ENCODE results near the gene SLC12A1.
A peak's percentile ranks its signal among the peaks of the same experiment; 100 is the strongest.

SLC12A1 gene

DNA sequence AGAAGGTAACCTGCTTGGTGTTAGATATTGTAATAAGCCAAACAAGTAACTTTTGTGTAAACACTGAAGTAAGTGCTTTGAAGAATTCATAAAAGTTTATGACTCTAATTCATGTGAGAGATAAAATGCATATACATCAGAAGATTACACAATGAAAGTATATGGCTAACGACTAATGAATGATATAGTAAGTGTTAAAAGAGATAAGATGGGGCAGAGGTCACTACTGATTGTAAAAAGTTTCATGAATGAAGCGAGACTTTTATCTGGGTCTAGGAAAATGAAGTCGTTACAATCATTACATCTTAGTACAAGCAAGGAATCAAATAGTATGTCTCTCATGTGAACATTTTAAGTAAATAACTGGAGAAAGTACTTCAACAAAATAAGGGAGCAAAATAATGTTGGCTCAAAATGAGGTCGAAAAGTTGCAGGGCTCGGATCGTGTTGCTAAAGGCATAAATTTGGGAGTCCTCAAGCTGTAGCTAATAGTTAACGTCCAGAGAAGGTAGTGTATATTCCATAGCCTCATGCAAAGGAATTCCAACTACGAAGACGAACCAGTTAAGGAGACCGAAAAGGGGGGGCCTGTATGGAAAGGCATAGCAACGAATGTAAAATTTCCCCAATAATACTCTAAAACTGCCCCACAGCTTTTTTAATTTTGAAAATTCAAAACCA lies 124.1 kb downstream of the SLC12A1 start:
- TF ChIP-seq, protein P1, sequence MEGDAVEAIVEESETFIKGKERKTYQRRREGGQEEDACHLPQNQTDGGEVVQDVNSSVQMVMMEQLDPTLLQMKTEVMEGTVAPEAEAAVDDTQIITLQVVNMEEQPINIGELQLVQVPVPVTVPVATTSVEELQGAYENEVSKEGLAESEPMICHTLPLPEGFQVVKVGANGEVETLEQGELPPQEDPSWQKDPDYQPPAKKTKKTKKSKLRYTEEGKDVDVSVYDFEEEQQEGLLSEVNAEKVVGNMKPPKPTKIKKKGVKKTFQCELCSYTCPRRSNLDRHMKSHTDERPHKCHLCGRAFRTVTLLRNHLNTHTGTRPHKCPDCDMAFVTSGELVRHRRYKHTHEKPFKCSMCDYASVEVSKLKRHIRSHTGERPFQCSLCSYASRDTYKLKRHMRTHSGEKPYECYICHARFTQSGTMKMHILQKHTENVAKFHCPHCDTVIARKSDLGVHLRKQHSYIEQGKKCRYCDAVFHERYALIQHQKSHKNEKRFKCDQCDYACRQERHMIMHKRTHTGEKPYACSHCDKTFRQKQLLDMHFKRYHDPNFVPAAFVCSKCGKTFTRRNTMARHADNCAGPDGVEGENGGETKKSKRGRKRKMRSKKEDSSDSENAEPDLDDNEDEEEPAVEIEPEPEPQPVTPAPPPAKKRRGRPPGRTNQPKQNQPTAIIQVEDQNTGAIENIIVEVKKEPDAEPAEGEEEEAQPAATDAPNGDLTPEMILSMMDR (IDR thresholded peaks at IDR 0.05; ENCODE audit: borderline replicate concordance, extremely low read depth, low read length, poor library complexity, severe bottlenecking) = no peak
- no peak for TF ChIP-seq EZH2 (IDR thresholded peaks at IDR 0.05; ENCODE audit: borderline replicate concordance, low read depth, low read length, severe bottlenecking)
- Histone ChIP-seq H3K4me3 (ENCODE audit: low read depth in 1 of 2, low read length in 2 of 2) (peak overlapping the region; percentile 81 to 97), H4K20me1 (ENCODE audit: insufficient read depth, low read length) (peaks cover 10% of the 10 kb centered on the region; the same call in 1 of the 2 replicates), H2AFZ (ENCODE audit: low read depth, low read length) (peak overlapping the region; percentile 90), H3K27me3 (ENCODE audit: insufficient read depth, low read length, poor library complexity) (no peaks in the 10 kb centered on the region), H3K27ac (ENCODE audit: low read length) (peak overlapping the region; percentile 98), H3K79me2 (ENCODE audit: insufficient read depth, low read length) (peaks cover 61% of the 10 kb centered on the region), H3K4me2 (ENCODE audit: insufficient read depth, low read length) (peak overlapping the region; percentile 80), H3K9ac (ENCODE audit: low read depth, low read length) (peak overlapping the region; percentile 100), H3K4me1 (ENCODE audit: insufficient read depth, low read length) (peaks cover 39% of the 10 kb centered on the region), H3K9me3 (ENCODE audit: insufficient read depth, low read length, severe bottlenecking) (no peaks in the 10 kb centered on the region), H3K36me3 (ENCODE audit: insufficient read depth, low read length) (peaks cover 18% of the 10 kb centered on the region)
- ATAC-seq (ENCODE audit: insufficient read depth, low read depth) (no peak), DNase-seq (no peak)

DNA sequence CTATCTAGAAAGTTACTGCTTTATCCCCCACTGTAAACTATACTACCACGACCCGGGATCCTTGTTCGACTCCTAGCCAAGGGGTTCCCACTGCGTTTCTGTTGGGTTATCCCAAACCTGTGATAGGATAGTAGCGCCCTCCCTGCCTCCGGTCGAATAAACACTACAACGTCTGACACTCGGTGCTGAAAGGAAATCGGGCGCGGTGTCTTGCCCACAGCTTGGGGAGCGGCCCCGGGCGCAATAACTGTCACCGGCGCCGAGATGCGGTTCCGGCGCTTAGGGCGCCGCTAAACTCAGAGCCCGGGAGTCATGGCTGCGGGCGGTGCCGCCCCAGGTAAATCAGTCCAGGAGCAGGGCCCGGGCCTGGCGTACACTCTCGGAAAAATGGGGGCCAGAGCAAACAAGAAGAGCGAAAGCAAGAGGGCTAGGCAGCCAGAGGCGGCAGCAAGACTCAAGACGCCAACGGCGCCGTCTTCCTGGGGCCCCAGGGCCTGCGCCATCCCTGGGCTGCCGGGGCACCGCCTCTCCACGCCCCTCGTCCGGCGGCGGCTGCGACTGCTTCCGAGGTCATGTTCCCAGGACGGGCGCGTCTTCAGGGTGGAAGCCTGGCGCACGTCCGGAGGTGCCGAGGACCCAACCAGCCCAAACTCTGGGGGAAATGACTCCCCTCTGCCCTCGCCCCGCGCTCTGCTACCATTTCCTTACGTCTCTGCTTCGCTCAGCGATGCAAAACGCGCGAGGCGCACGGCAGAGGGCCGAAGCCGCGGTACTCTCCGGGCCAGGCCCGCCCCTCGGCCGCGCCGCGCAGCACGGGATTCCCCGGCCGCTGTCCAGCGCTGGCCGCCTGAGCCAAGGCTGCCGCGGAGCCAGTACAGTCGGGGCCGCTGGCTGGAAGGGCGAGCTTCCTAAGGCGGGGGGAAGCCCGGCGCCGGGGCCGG lies 125.0 kb downstream of the SLC12A1 start, which contains the start of gene DUT:
Gene DUT (plus strand): TSS at position 575 of the 941 bp plus-strand sequence. CDS start 87 bp downstream, at position 662.
- peak within 1 kb of the TSS; percentile 80 for H3K4me2 ChIP-seq (ENCODE audit: insufficient read depth, low read length)
- no peaks in the 10 kb centered on the region for H3K27me3 ChIP-seq (ENCODE audit: insufficient read depth, low read length, poor library complexity)
- H3K27ac ChIP-seq (ENCODE audit: low read length) = peak within 1 kb of the TSS; percentile 98
- H3K36me3 ChIP-seq (ENCODE audit: insufficient read depth, low read length) = peaks cover 26% of the 10 kb centered on the region
- ATAC-seq (ENCODE audit: insufficient read depth, low read depth) (peak; percentile 82), DNase-seq (peak; percentile 78)
- TF ChIP-seq, protein P1 (IDR thresholded peaks at IDR 0.05; ENCODE audit: borderline replicate concordance, extremely low read depth, low read length, poor library complexity, severe bottlenecking) = peak; percentile 38
- TF ChIP-seq EZH2 (IDR thresholded peaks at IDR 0.05; ENCODE audit: borderline replicate concordance, low read depth, low read length, severe bottlenecking) = no peak
- peak within 1 kb of the TSS; percentile 100 for H3K9ac ChIP-seq (ENCODE audit: low read depth, low read length)
- H2AFZ ChIP-seq (ENCODE audit: low read depth, low read length) = peak within 1 kb of the TSS; percentile 90
- peaks cover 17% of the 10 kb centered on the region; the same call in 1 of the 2 replicates for H4K20me1 ChIP-seq (ENCODE audit: insufficient read depth, low read length)
- H3K4me1 ChIP-seq (ENCODE audit: insufficient read depth, low read length) = peaks cover 47% of the 10 kb centered on the region
- H3K9me3 ChIP-seq (ENCODE audit: insufficient read depth, low read length, severe bottlenecking) = no peaks in the 10 kb centered on the region
- H3K79me2 ChIP-seq (ENCODE audit: insufficient read depth, low read length) = peaks cover 68% of the 10 kb centered on the region
- peak within 1 kb of the TSS; percentile 81 to 97 for H3K4me3 ChIP-seq (ENCODE audit: low read depth in 1 of 2, low read length in 2 of 2)

DNA sequence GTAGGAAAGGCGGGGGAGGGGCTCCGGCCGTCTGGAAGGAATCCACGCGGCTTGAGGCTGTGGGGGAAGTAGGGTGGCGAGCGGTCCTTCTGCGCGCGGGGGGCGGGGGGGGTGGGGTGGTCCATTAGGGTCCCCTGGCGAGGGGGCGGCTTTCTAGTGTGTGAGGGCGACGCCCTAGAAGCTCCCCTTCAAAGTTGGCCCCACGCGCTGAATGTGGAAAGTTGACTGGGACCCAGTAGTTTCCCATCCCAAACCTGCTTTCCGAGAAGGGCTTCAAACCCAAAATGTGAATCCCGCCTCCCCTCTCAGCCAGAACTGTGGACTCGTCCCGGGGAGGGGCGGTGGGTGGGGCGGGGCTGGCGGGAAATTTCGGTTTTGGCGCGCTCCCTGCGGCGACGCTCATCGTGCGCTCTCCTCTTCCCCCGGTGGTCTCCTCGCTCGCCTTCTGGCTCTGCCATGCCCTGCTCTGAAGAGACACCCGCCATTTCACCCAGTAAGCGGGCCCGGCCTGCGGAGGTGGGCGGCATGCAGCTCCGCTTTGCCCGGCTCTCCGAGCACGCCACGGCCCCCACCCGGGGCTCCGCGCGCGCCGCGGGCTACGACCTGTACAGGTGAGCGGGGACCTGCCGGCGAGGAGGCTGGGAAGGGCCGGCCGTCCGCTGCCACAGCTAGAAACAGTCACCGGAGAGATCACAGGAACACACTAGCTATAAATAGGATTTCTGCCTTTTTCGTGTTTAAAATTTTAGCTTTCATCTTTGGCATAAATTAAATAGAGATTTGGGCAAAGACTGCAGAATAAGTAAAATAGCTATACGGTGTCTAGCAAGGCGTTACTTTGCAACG lies 125.9 kb downstream of the SLC12A1 start:
- Histone ChIP-seq H3K4me3 (ENCODE audit: low read depth in 1 of 2, low read length in 2 of 2) (peak overlapping the region; percentile 81 to 97), H3K27ac (ENCODE audit: low read length) (peak overlapping the region; percentile 98), H3K36me3 (ENCODE audit: insufficient read depth, low read length) (peaks cover 34% of the 10 kb centered on the region), H3K4me1 (ENCODE audit: insufficient read depth, low read length) (peaks cover 55% of the 10 kb centered on the region), H3K9me3 (ENCODE audit: insufficient read depth, low read length, severe bottlenecking) (no peaks in the 10 kb centered on the region), H3K4me2 (ENCODE audit: insufficient read depth, low read length) (peak overlapping the region; percentile 80), H3K79me2 (ENCODE audit: insufficient read depth, low read length) (peaks cover 75% of the 10 kb centered on the region), H4K20me1 (ENCODE audit: insufficient read depth, low read length) (peaks cover 22% of the 10 kb centered on the region), H3K9ac (ENCODE audit: low read depth, low read length) (peak overlapping the region; percentile 100), H2AFZ (ENCODE audit: low read depth, low read length) (peak overlapping the region; percentile 90), H3K27me3 (ENCODE audit: insufficient read depth, low read length, poor library complexity) (no peaks in the 10 kb centered on the region)
- ATAC-seq (ENCODE audit: insufficient read depth, low read depth) (peak; percentile 67), DNase-seq (peak; percentile 82)
- TF ChIP-seq EZH2 (IDR thresholded peaks at IDR 0.05; ENCODE audit: borderline replicate concordance, low read depth, low read length, severe bottlenecking) = no peak
- TF ChIP-seq, protein P1 (IDR thresholded peaks at IDR 0.05; ENCODE audit: borderline replicate concordance, extremely low read depth, low read length, poor library complexity, severe bottlenecking) = no peak
